Heart left ventricle (tissue), 16 donors: ENCODE results near the gene HSPB9. TPM values are rescaled to one million over a fixed set of nuclear protein-coding genes. Genes with fewer than 3 reads are reported as not detected.

Experiments used
- ATAC-seq, 4 donors: fragments of 200-7000 bp; cut with Tn5 transposase; one replicate each; pipeline ENCODE4 v1.9.1; 2020 to 2022; ENCODE audit warnings: moderate library complexity in 4 of 4, mild to moderate bottlenecking in 3 of 4, moderate number of reproducible peaks in 1 of 4
- DNase-seq, 5 donors: peaks; one replicate each; pipeline ENCODE4 v3.0.0-alpha.2; 2020
- H3K27ac ChIP-seq, 12 donors: fragments of 200-600 bp; sonication (generic) in 4 of 12; one replicate each; pipeline versions ENCODE4 v1.5.0 to v1.8.0; 2016 to 2022; ENCODE audit warnings: mild to moderate bottlenecking in 2 of 12
- H3K27me3 ChIP-seq, 9 donors: fragments of 200-600 bp; sonication (generic) in 2 of 9; one replicate each; pipeline versions ENCODE4 v1.5.1 to v1.8.0; 2016 to 2022; ENCODE audit warnings: mild to moderate bottlenecking in 3 of 9
- H3K36me3 ChIP-seq, 9 donors: fragments of 200-600 bp; sonication (generic) in 2 of 9; one replicate each; pipeline versions ENCODE4 v1.5.0 to v1.8.0; 2018 to 2022; ENCODE audit warnings: mild to moderate bottlenecking in 2 of 9
- H3K4me1 ChIP-seq, 12 donors: fragments of 200-600 bp; sonication (generic) in 4 of 12; one replicate each; pipeline versions ENCODE4 v1.5.0 to v1.8.0; 2016 to 2022; ENCODE audit warnings: mild to moderate bottlenecking in 3 of 12
- H3K4me3 ChIP-seq, 12 donors: fragments of 200-600 bp; sonication (generic) in 4 of 12; one replicate each; pipeline versions ENCODE4 v1.5.0 to v1.8.0; 2017 to 2022; ENCODE audit warnings: mild to moderate bottlenecking in 9 of 12, moderate library complexity in 4 of 12
- H3K9me3 ChIP-seq, 12 donors: fragments of 200-600 bp; sonication (generic) in 4 of 12; one replicate each; pipeline versions ENCODE4 v1.5.0 to v1.8.0; 2016 to 2022; ENCODE audit warnings: mild to moderate bottlenecking in 1 of 12
- CTCF ChIP-seq, 12 donors: fragments of 200-600 bp; sonication (generic) in 4 of 12; IDR thresholded peaks; one replicate each; pipeline versions ENCODE4 v1.5.0 to v1.8.0; 2018 to 2022; ENCODE audit warnings: antibody characterized with exemption in 12 of 12, mild to moderate bottlenecking in 5 of 12
- POLR2A ChIP-seq, 2 donors: fragments of 450-650 bp; IDR thresholded peaks; one replicate each; pipeline ENCODE4 v1.6.1; 2017; ENCODE audit warnings: antibody characterized with exemption in 2 of 2, mild to moderate bottlenecking in 2 of 2, moderate library complexity in 2 of 2
- WGBS, 4 donors: extraction: QIAGEN DNeasy Blood & Tissue Kit in 2 of 4; methylation state at CpG; one replicate each; pipeline versions ENCODE4 v1.1.5 to v1.1.7; 2013 to 2018; 5-methylcytosine and 5-hydroxymethylcytosine counted together
- intact Hi-C, 10 donors: fragments of 100-400 bp; cut with DNase I; formaldehyde crosslinking; loops; one replicate each; pipeline versions ENCODE4 v1.11.1 to v1.14.2; 2022
- polyA plus RNA-seq, 2 donors: library from polyadenylated mRNA; stranded (reverse); fragments of 200-250 nt; gene quantifications; one replicate each; pipeline ENCODE4 v1.2.3, GENCODE V29; 2013
- total RNA-seq, 9 donors: library from RNA; depleted of rRNA in 2 of 9; stranded (reverse); fragments of >200 nt in 2 of 9; fragmentation: NEBNext Ultra II Directional in 3 of 9; extraction: Animal tissue kit (Norgen Biotek cat#: 25700) in 3 of 9; gene quantifications; one replicate each; pipeline versions ENCODE4 v1.1.0 to v1.2.4, GENCODE V29; 2016 to 2023
- donor health status: ischemic (EF 13 %, LVEDD 7.1; RV severe dilation, severe dysfunction).
- donor health status: healthy with polysubstance abuse.
- donor health status: DM: no; HTN: yes; CAD: no.
- donor health status: DM: no; HTN: no; CAD: no.
- donor health status: ischemic (EF 25% LVEDD 6.9; RV normal size, moderate dysfunction).
- donor health status: ischemic (EF 25% LVEDD 5.7; RV mildly dilated, moderate dysfunction).
- donor health status: healthy.
- donor health status: DM: yes; HTN: yes; CAD: no.
- donor health status: ischemic (EF 35%, LVEDD 5.7; RV mildly dilated, moderate dysfunction).
- donor health status: nonischemic (EF 11% LVEDD 7.7; RV severe dilation, severe dysfunction).
- donor health status: DM: yes; HTN: yes; CAD: no.
- donor health status: PGD.
- donor health status: ischemic (EF 29% LVEDD 5.4; RV normal size, mild dysfunction).
- donor health status: nonischemic (EF 23%, LVEDD 6.1; RV moderate dilation, normal function).

Gene HSPB9
- total and polyA plus RNA-seq, 11 donors: not detected

GRCh38 chr17:42101513-42102292, 20.9 kb upstream of the HSPB9 start:
- no peaks in the 10 kb centered on the region for H3K9me3 ChIP-seq
- H3K36me3 ChIP-seq: peaks cover 0 to 38% (median 5%) of the 10 kb centered on the region in 9 donors
- intact Hi-C loops: loop anchor here in 6 of 10 donors (1.0 to 5.0 kb wide), 6 partner anchors 34 to 139 kb away; partner anchors contain the start of gene CNP (in 1 of the 6)
- H3K27ac ChIP-seq: no peak overlapping the region
- DNase-seq: peak; percentile 63 to 87 (median 78)
- H3K4me1 ChIP-seq: peaks cover 0 to 12% (median 4%) of the 10 kb centered on the region in 12 donors
- no peak overlapping the region for H3K4me3 ChIP-seq
- TF ChIP-seq POLR2A (IDR thresholded peaks at IDR 0.05) (no peak), CTCF (IDR thresholded peaks at IDR 0.05) (peak; percentile 74 to 91 (median 84))
- 38 to 43% (median 41%) methylated on average over 12 to 14 of the region's 14 CpGs for WGBS, 4 donors
- peak; percentile 85 to 89 (median 88) for ATAC-seq
- H3K27me3 ChIP-seq: peaks cover 9 to 20% (median 16%) of the 10 kb centered on the region in 9 donors

- TF ChIP-seq POLR2A (IDR thresholded peaks at IDR 0.05): no peak
- TF ChIP-seq CTCF (IDR thresholded peaks at IDR 0.05): no peak
- ATAC-seq (no peak), DNase-seq (peak in 1 of 5 donors; percentile 23)
- WGBS, 4 donors: 84 to 91% (median 86%) methylated on average over 10 to 11 of the region's 11 CpGs
- peaks cover 0 to 11% (median 0%) of the 10 kb centered on the region in 12 donors for H3K4me1 ChIP-seq
- H3K4me3 ChIP-seq: no peak overlapping the region
- peaks cover 0 to 53% (median 5%) of the 10 kb centered on the region in 9 donors for H3K36me3 ChIP-seq
- no peak overlapping the region for H3K27ac ChIP-seq
- intact Hi-C loops: loop anchor here in 6 of 10 donors (5.0 kb wide), 4 partner anchors 36 to 141 kb away; partner anchors contain the start of gene CNP (in 1 of the 6)
- peaks cover 0 to 4% (median under 1%) of the 10 kb centered on the region in 9 donors for H3K27me3 ChIP-seq
- no peaks in the 10 kb centered on the region for H3K9me3 ChIP-seq
Observed at GRCh38 chr17:42103221-42103954, 19.2 kb upstream of the HSPB9 start.

DNA sequence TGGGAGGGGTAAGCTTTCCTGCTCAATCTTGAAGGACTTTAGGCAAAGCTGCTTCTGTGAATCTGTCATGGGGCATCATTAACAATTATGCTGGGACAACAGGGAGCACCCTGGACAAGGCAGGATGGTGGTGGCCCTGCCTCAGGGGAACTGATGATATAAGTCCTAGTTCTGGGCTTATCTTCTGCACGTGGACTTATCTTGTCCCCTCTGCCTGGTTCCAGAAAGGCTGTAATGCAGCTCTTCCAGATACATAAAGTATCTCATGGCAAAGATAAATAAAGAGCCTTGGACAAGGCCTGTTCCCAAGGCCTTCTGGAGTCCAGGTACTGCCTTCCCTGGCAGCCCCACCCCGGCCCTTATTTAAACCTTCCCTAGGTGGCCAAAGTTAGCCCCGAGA, 18.3 kb upstream of the HSPB9 start:
- DNase-seq: no peak
- no peak for TF ChIP-seq CTCF (IDR thresholded peaks at IDR 0.05)
- TF ChIP-seq POLR2A (IDR thresholded peaks at IDR 0.05): no peak
- Histone ChIP-seq H3K4me3 (no peak overlapping the region), H3K27ac (no peak overlapping the region), H3K9me3 (no peaks in the 10 kb centered on the region), H3K36me3 (peaks cover 0 to 60% (median 5%) of the 10 kb centered on the region in 9 donors), H3K4me1 (peaks cover 0 to 9% (median 0%) of the 10 kb centered on the region in 12 donors), H3K27me3 (no peaks in the 10 kb centered on the region)
- intact Hi-C loops: loop anchor here in 6 of 10 donors (5.0 kb wide), 4 partner anchors 37 to 142 kb away; partner anchors contain the start of gene CNP (in 1 of the 6)
- ATAC-seq: no peak
- WGBS, 4 donors: 68 to 72% (median 72%) methylated on average over 3 of the region's 3 CpGs

- Histone ChIP-seq H3K36me3 (peaks cover 0 to 72% (median 5%) of the 10 kb centered on the region in 9 donors), H3K27me3 (no peaks in the 10 kb centered on the region), H3K4me3 (no peak overlapping the region), H3K4me1 (peaks cover 0 to 10% (median under 1%) of the 10 kb centered on the region in 12 donors), H3K27ac (no peak overlapping the region), H3K9me3 (no peaks in the 10 kb centered on the region)
- intact Hi-C loops: no loop called here
- ATAC-seq (no peak), DNase-seq (no peak)
- 86 to 96% (median 94%) methylated on average over 2 of the region's 2 CpGs for WGBS, 4 donors
- TF ChIP-seq CTCF (IDR thresholded peaks at IDR 0.05) (no peak), POLR2A (IDR thresholded peaks at IDR 0.05) (no peak)
Observed at GRCh38 chr17:42106009-42106408, 16.6 kb upstream of the HSPB9 start.
